Hematopoietic multipotent progenitor cell treated with erythropoietin and hydrocortisone succinate and interleukin-3 and kit ligand, for 15 days (in vitro differentiated cells): Measurements from ENCODE around the gene C6orf136.
A peak's percentile ranks its signal among the peaks of the same experiment; 100 is the strongest.

Source experiments
- DNase-seq: peaks from one replicate; pipeline ENCODE4 v3.0.0-alpha.2; 2015; ENCODE audit warnings: low spot score

The C6orf136 gene, protein sequence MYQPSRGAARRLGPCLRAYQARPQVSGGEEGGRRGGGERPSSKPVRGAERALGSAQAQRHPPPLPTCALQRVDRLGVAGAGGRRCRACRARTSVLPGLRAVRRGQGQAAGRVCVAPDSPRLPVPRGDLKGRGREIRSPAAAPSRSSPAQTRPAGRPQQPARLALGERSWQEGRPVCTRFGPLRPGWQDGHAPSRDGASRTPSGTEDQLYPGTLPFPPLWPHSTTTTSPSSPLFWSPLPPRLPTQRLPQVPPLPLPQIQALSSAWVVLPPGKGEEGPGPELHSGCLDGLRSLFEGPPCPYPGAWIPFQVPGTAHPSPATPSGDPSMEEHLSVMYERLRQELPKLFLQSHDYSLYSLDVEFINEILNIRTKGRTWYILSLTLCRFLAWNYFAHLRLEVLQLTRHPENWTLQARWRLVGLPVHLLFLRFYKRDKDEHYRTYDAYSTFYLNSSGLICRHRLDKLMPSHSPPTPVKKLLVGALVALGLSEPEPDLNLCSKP

DNA sequence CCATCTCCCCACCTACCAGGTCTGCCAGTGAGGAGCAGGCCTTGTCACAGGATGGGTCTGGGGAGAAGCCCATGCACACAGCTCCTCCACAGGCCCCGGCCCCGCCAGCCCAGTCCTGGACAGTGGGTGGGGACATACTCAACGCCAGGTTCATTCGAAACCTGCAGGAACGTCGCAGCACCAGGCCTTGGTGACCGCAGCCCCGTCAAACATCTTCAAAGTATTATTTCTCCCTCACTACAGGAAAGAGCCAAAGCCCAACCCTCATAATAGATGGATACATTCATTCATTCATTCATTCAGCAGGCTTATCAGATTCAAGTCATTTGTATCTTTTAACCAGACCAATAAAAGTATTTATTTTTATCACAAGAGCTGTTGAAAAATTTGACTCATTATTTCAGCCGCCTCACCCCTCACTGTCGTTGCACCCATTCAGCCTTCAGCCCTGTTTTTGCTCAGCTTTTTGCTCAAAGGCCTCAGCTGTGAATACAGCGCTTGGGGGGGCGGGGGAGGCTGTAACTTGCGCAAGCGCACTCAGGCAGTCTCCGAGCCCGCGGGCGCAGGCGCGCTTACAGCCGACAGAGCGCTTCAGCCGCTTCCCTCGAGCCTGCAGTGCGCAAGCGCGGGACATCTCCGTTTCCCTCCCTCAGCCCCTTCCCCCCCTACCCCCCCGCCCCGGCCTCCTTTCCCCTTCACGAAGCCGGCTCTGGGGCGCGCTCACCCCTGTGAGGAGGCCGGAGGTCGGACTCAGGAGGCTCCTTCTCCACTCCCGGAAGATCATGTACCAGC lies at the start of gene C6orf136:
Gene C6orf136, plus strand, starts transcription at position 684 of the 792 bp plus-strand sequence. Its CDS starts 99 bp downstream, at position 783.
- peak; percentile 85 for DNase-seq

DNA sequence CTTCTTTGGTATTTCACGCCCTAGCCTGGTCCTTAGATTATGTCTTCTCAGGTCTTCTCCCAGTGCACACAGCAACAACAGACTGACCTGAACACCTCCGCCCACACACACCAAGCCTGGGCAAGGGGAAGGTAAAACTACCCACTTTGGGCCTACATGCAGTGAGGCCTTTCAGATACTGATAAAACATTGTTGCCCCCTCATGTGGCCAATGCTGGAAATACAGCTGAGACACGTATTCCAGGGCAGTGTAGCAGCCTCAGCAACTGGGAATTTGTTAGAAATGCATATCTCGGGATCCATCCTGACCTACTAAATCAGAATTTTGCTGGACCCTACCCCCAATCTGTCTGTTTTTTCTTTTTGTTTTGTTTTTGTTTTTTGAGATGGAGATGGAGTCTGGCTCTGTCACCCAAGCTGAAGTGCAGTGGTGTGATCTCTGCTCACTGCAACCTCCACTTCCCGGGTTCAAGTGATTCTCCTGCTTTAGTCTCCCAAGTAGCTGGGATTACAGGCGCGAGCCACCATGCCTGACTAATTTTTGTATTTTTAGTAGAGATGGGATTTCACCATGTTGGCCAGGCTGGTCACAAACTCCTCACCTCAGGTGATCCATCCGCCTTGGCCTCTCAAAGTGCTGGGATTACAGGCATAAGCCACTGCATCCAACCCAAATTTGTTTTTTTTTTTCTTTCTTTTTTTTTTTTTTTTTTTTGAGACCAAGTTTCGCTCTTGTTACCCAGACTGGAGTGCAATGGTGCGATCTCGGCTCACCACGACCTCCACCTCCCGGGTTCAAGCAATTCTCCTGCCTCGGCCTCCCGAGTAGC lies 49.4 kb upstream of the C6orf136 start:
- DNase-seq: peak; percentile 84

DNA sequence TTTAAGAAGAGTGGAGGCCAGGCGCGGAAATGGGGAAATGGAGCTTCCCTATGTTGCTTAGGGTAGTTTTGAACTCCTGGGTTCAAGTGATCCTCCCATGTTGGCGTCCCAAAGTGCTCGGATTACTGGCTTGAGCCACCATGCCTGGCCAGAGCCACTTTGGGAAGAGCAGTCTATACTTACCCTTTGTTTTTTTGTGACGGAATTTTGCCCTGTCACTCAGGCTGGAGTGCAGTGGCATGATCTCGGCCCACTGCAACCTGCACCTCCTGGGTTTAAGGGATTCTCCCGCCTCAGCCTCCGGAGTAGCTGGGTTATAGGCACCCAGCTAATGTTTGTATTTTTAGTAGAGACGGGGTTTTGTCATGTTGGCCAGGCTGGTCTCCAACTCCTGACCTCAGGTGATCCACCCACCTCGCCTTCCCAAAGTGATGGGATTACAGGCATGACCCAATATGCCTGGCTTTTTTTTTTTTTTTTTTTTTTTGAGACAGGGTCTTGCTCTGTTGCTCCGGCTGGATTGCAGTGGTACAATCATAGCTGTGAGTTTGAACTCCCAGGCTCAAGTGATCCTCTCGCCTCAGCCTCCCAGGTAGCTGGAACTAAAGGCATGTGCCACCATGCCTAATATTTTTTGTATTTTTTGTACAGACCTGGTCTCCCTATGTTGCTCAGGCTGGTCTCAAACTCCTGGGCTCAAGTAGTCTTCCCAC lies 47.9 kb upstream of the C6orf136 start:
- DNase-seq: no peak

DNA sequence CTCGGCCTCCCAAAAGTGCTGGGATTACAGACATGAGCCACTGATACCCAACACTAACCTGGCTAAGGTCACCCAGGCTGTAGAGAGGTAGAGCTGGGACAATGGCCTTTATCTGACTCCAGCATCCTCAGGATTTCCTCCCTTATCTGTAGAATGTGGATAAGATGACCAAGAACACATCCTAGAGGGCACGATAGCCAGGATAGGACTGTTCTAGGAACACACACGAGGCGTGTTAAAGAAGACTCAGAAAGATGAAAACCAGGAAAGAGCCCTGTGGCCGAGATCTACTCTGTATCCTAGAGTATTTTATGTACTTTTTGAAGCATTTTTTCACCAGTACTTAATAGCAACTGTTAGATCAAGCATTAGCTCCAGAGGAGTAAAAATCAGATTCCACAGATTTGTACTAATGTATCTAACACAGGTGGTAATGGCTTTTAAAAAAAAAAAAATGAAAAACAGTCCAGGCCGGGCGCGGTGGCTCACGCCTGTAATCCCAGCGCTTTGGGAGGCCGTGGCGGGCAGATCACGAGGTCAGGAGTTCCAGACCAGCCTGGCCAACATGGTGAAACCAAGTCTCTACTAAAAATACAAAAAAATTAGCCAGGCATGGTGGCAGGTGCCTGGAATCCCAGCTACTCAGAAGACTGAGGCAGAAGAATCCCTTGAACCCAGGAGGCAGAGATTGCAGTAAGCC lies 47.2 kb upstream of the C6orf136 start:
- no peak for DNase-seq

DNA sequence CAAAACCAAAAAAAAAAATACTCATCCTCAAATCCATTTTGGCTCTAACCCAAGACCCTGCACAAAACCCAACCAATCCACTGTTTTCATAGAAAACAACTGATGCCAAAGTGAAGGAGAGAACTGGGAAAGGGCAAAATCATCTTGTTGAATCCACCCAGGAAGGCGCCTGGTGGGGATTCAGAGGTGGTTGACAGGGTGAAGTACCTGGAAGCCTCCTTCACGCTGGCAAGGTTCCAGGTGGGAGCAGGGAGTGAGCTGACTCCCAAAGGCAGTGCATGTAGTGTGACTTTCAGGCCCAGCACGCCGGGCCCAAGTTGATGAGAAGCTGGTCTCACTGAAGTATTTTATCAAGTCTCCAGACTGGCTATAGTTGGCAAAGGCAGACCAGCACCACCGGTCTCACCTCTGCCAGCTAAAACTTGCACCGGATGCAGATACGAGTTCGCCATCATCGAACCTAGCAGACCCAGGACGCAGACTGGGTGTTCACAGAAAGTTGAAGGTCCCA lies 46.4 kb upstream of the C6orf136 start:
- no peak for DNase-seq

- DNase-seq: no peak
Observed at GRCh38 chr6:30601436-30601814, 45.5 kb upstream of the C6orf136 start.

GRCh38 chr6:30601815-30602641 lies 44.9 kb upstream of the C6orf136 start:
- no peak for DNase-seq

DNA sequence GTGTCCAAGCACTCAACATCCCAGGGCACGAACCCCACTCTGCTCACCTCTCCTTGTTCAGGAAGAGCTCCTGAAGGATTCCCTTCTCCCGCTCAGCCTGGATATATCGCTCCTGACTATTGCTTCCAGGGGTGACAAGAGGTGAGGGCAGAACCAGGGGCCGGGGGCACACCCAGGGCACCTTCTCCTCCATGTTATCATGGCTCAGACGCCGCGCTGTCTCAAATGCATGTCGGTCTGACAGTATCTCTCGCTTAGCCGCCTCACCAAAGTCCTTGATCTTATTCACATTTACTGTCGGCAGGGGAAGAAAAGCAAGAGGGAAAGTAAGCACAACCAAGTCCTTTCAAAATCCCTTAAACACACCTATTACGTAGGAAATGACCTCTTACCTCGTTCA lies 43.0 kb upstream of the C6orf136 start:
- DNase-seq: no peak

DNA sequence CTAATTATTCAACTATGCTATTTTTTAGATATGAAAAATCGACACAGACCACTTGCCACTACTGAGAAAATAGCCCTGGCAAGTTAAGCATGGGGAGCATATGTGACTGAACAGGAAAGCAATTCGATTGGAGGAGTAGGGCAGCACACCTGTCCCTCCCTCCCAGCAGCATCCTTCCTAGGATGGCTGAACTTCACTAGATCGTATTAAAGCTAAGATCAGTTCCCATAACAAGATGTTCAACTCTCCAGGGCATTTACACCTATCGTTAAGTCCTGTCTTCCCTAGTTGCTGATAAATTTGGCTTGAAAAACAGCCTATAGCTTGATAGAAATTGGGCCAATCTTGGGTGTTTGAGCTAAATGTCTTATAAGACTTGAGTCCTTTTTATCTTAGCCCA lies 36.9 kb upstream of the C6orf136 start:
- no peak for DNase-seq

- DNase-seq: no peak
Observed at GRCh38 chr6:30611150-30611855, 35.6 kb upstream of the C6orf136 start.

GRCh38 chr6:30611856-30612194 lies 35.1 kb upstream of the C6orf136 start:
- DNase-seq: no peak

DNA sequence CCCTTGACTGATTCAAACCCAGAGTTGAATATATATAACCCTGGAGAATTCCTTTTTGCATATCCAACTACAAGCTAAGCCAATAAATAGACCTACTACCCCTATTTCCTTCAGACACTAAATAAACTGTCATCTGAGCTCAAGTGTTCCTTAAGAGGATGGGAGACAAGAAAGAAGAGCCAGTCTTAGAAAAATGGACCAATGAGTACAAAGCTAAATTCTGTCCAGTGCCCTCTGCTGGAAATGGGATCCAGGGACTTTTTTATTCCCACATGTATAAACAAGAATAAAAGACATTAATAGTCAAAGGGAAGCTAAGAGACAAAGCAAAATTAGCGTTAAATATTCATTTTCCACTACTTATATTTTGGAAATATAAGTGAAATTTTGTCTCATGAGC lies 34.7 kb upstream of the C6orf136 start:
- DNase-seq: peak; percentile 34

DNA sequence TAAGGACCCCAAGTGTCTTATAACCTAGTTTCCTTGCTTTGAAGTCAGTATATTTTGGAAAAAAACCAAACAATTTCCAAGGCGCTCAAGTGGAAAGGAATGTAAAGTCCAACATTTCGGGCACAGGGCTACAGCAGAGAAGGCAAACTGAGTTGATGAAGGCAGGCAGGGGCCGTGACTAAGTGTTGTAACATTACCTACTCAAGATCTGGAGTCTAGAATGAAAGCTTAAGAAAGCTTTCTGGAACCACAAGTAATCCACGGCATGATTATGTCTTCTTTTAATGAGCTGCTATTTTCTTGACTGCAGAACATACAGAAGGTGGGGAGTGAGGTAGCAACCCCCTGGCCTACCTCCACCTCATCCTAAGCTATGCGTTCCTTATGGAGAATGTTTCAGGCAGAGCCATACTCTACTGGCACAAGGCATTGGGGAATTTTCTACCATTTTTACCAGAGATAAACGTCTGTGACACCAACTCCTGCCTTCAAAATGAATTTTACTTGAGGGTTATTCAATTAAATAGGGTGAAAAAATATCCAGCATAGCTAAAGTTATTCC lies 34.2 kb upstream of the C6orf136 start:
- DNase-seq: no peak

- no peak for DNase-seq
Observed at GRCh38 chr6:30613251-30614043, 33.5 kb upstream of the C6orf136 start.

DNA sequence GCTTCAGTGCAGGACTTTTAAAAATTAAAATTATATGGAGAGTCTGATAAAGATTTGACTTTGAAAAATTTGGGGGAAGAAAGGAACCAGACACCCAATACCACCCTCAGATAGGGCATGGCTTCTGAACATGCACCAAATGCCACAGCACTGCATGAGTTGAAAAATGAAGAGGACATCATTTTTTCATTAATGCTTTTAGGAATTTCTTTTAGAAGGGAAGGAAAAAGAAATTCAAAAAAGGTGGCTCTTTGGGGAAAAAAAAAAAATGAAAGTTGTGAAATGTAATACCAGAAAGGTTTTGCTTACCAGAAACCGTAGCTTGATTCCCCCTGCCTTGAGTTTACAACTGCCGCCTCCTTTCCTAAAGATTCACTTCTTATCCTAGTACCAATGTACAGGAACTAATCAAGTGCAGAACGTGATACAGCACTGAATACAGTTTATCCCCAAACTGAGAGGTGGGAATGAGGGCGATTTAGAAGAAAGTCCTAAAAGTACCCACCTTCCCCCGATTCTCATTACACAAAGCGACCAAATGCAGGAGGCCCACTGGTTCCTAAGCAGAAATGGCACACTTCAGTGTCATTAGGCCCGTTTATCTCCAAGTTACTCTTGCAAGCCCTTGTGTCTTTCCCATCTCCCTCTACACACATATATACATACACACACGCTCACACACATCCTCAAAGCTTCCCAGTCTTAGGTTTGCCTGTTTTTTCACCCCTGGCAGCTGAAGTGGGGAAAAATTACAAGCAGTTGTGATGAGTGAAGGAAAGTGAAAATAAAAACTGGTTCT lies 32.7 kb upstream of the C6orf136 start:
- peak; percentile 41 for DNase-seq

- peak; percentile 98 for DNase-seq
Observed at GRCh38 chr6:30614843-30615218, 32.1 kb upstream of the C6orf136 start.

GRCh38 chr6:30615219-30615957 lies 31.5 kb upstream of the C6orf136 start:
- DNase-seq: peak; percentile 72
